K562 (cell line): Measurements from ENCODE around the gene PEX10. TPM values are rescaled to one million over a fixed set of nuclear protein-coding genes. Genes with fewer than 3 reads are reported as not detected.

Experiments
- CEBPB ChIP-seq: fragments of 450-650 bp; IDR thresholded peaks from 2 replicates; pipeline ENCODE4 v1.6.1; 2016; ENCODE audit warnings: missing genetic modification characterization, missing compliant biosample characterization
- CEBPZ ChIP-seq: fragments of 150-350 bp; IDR thresholded peaks from 2 replicates; pipeline ENCODE4 v1.6.1; 2014; ENCODE audit warnings: low read depth, mild to moderate bottlenecking, low read length, borderline replicate concordance
- CTBP1 ChIP-seq: fragments of 450-650 bp; IDR thresholded peaks from 2 replicates; pipeline ENCODE4 v1.6.1; 2016; ENCODE audit warnings: borderline replicate concordance
- EWSR1 ChIP-seq: fragments of 450-650 bp; IDR thresholded peaks from 2 replicates; pipeline ENCODE4 v1.6.1; 2018; ENCODE audit warnings: borderline replicate concordance, mild to moderate bottlenecking, low read depth, moderate library complexity; ENCODE audit not compliant: partially characterized antibody
- FOXA3 ChIP-seq, 2 experiments: fragments of 450-650 bp in 1 of 2; sonication (generic) in 1 of 2; formaldehyde crosslinking; IDR thresholded peaks in 1 of 2; conservative IDR thresholded peaks in 1 of 2; 2 replicates each; pipeline versions ENCODE4 v1.4.0 to v1.8.0; 2020 to 2022; ENCODE audit warnings: mild to moderate bottlenecking in 2 of 2, missing genetic modification reagents in 1 of 2
- MTA3 ChIP-seq: fragments of 450-650 bp; formaldehyde crosslinking; IDR thresholded peaks from 2 replicates; pipeline ENCODE4 v1.6.1; 2017; ENCODE audit warnings: mild to moderate bottlenecking, borderline replicate concordance
- POU5F1 ChIP-seq: fragments of 150-350 bp; IDR thresholded peaks from 2 replicates; pipeline ENCODE4 v1.6.1; 2014; ENCODE audit warnings: borderline replicate concordance, low read length, low read depth, mild to moderate bottlenecking; ENCODE audit not compliant: partially characterized antibody
- PTTG1 ChIP-seq: fragments of 450-650 bp; IDR thresholded peaks from 2 replicates; pipeline ENCODE4 v1.6.1; 2016; ENCODE audit warnings: low read depth, mild to moderate bottlenecking, missing genetic modification characterization, missing compliant biosample characterization
- SFPQ ChIP-seq: fragments of 200-400 bp; formaldehyde crosslinking; IDR thresholded peaks from 2 replicates; pipeline ENCODE4 v1.6.1; 2017; ENCODE audit warnings: mild to moderate bottlenecking, low read depth, low read length, moderate library complexity
- SNAPC5 ChIP-seq: fragments of 250-450 bp; sonication (Bioruptor Pico); IDR thresholded peaks from 2 replicates; pipeline ENCODE4 v1.8.0; 2021; ENCODE audit warnings: moderate library complexity, mild to moderate bottlenecking, inconsistent platforms
- STAG1 ChIP-seq: sonication (generic); formaldehyde crosslinking; IDR thresholded peaks from 2 replicates; pipeline ENCODE4 v1.5.0; 2020; ENCODE audit warnings: missing genetic modification reagents, borderline replicate concordance
- TBP ChIP-seq: optimal IDR thresholded peaks from 2 replicates; pipeline ENCODE3; 2011; ENCODE audit warnings: low read depth, low read length, improper control_type of control experiment
- ZC3H4 ChIP-seq: sonication (generic); formaldehyde crosslinking; IDR thresholded peaks from 2 replicates; pipeline ENCODE4 v1.9.0; 2021; ENCODE audit warnings: missing genetic modification reagents, borderline replicate concordance
- ZC3H8 ChIP-seq: fragments of 450-650 bp; IDR thresholded peaks from 2 replicates; pipeline ENCODE4 v1.6.1; 2017
- ZNF57 ChIP-seq: fragments of 450-650 bp; formaldehyde crosslinking; IDR thresholded peaks from 2 replicates; pipeline ENCODE4 v1.4.0; 2020; ENCODE audit warnings: mild to moderate bottlenecking, moderate library complexity
- ZNF639 ChIP-seq, 2 experiments: fragments of 200-800 bp in 1 of 2; sonication (Bioruptor generic) in 1 of 2; sonication (generic) in 1 of 2; formaldehyde crosslinking in 1 of 2; IDR thresholded peaks in 1 of 2; conservative IDR thresholded peaks in 1 of 2; 2 replicates each; pipeline versions ENCODE4 v1.5.0 to v1.6.1; 2016 to 2020; ENCODE audit warnings: missing compliant biosample characterization in 1 of 2, missing genetic modification characterization in 1 of 2, missing genetic modification reagents in 1 of 2
- polyA plus RNA-seq, 8 experiments: library from polyadenylated mRNA; depleted of rRNA in 4 of 8; stranded (reverse) in 5 of 8; unstranded in 3 of 8; fragments of >200 nt; fragmentation: Nextera tagmentation in 2 of 8; fragmentation: Illumina TruSeq in 1 of 8; extraction: Ambion mirVana in 2 of 8; extraction: Trizol in 1 of 8; gene quantifications; 2 replicates each; pipeline versions ENCODE4 v1.2.1 to v1.2.3, GENCODE V29; 2011 to 2014; ENCODE audit warnings: inconsistent platforms in 1 of 8, missing spikeins in 1 of 8
- total RNA-seq, 7 experiments: library from RNA; depleted of rRNA in 6 of 7; stranded (reverse); fragments of >200 nt in 6 of 7; fragmentation: Illumina TruSeq in 2 of 7; extraction: Trizol in 2 of 7; gene quantifications; 2 replicates each; pipeline versions ENCODE4 v1.2.1 to v1.2.3, GENCODE V29; 2011 to 2021; ENCODE audit warnings: low replicate concordance in 1 of 7
- TF ChIP-seq, protein P1 (sequence below): IDR thresholded peaks from 2 replicates; pipeline ENCODE4 v1.6.1; 2012; ENCODE audit warnings: low read depth, low read length, improper control_type of control experiment, borderline replicate concordance

PEX10 gene
- total and polyA plus RNA-seq, 9 of the 15 experiments (the other 6 are each of a cell fraction or from before 2014, with no cell fraction given): 0.03 to 26.2 (median 8.7) TPM

- TF ChIP-seq, protein P1, sequence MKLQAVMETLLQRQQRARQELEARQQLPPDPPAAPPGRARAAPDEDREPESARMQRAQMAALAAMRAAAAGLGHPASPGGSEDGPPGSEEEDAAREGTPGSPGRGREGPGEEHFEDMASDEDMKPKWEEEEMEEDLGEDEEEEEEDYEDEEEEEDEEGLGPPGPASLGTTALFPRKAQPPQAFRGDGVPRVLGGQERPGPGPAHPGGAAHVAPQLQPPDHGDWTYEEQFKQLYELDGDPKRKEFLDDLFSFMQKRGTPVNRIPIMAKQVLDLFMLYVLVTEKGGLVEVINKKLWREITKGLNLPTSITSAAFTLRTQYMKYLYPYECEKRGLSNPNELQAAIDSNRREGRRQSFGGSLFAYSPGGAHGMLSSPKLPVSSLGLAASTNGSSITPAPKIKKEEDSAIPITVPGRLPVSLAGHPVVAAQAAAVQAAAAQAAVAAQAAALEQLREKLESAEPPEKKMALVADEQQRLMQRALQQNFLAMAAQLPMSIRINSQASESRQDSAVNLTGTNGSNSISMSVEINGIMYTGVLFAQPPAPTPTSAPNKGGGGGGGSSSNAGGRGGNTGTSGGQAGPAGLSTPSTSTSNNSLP: no peak
- no peak for TF ChIP-seq ZC3H4 (CRISPR knock-in tag)
- peak in 1 of 2 experiments; percentile 80; a peak in 1 of 4 replicates for TF ChIP-seq FOXA3 (CRISPR knock-in tag; conservative IDR thresholded peaks at IDR 0.05 in 1 of 2, IDR thresholded peaks at IDR 0.05 in 1 of 2)
- no peak for TF ChIP-seq SNAPC5
- TF ChIP-seq SFPQ: no peak
- TF ChIP-seq STAG1 (CRISPR knock-in tag): no peak
- TF ChIP-seq PTTG1 (tag): no peak
- peak; percentile 48; the same call in 1 of the 2 replicates for TF ChIP-seq MTA3
- no peak for TF ChIP-seq POU5F1
- no peak for TF ChIP-seq EWSR1
- TF ChIP-seq TBP: peak; percentile 25
- TF ChIP-seq ZNF57 (CRISPR knock-in tag): no peak
- peak in 1 of 2 experiments; percentile 77; a peak in 2 of 4 replicates for TF ChIP-seq ZNF639 (CRISPR knock-in tag; conservative IDR thresholded peaks at IDR 0.05 in 1 of 2, IDR thresholded peaks at IDR 0.05 in 1 of 2)
- no peak for TF ChIP-seq CEBPB (tag)
- no peak for TF ChIP-seq CEBPZ
- no peak for TF ChIP-seq ZC3H8
- no peak; the same call in none of the 2 replicates for TF ChIP-seq CTBP1
Measured at GRCh38 chr1:2412773-2413494, 570 bp upstream of the PEX10 start (continued).
